Transverse colon (tissue), 3 donors: ENCODE data around the gene INTS11.

Source experiments
- CTCF ChIP-seq, 5 experiments: fragments of 200-600 bp in 3 of 5; fragments of 450-650 bp in 2 of 5; sonication (generic) in 3 of 5; IDR thresholded peaks; 1 replicate in 2 of 5; 2 replicates in 3 of 5; pipeline ENCODE4 v1.5.1; 2016 to 2017; ENCODE audit warnings: antibody characterized with exemption in 5 of 5, inconsistent platforms in 3 of 5, mild to moderate bottlenecking in 2 of 5, moderate library complexity in 1 of 5
- EP300 ChIP-seq: sonication (generic); formaldehyde crosslinking; IDR thresholded peaks from one replicate; pipeline ENCODE4 v1.6.1; 2017; ENCODE audit warnings: antibody characterized with exemption, low read depth

- TF ChIP-seq EP300 (no peak), CTCF (IDR thresholded peaks at IDR 0.05) (no peak)
Observed at GRCh38 chr1:1280782-1281481, 43.5 kb downstream of the INTS11 start.
